GM18511 (cell line): ENCODE data around the gene ATP6V0D1.

ENCODE experiments used
- ATAC-seq: cut with Tn5 transposase; IDR thresholded peaks from one replicate; pipeline ENCODE4 v1.9.1; 2021; ENCODE audit warnings: mild to moderate bottlenecking, moderate library complexity; ENCODE audit not compliant: unreplicated experiment

ATP6V0D1 gene

DNA sequence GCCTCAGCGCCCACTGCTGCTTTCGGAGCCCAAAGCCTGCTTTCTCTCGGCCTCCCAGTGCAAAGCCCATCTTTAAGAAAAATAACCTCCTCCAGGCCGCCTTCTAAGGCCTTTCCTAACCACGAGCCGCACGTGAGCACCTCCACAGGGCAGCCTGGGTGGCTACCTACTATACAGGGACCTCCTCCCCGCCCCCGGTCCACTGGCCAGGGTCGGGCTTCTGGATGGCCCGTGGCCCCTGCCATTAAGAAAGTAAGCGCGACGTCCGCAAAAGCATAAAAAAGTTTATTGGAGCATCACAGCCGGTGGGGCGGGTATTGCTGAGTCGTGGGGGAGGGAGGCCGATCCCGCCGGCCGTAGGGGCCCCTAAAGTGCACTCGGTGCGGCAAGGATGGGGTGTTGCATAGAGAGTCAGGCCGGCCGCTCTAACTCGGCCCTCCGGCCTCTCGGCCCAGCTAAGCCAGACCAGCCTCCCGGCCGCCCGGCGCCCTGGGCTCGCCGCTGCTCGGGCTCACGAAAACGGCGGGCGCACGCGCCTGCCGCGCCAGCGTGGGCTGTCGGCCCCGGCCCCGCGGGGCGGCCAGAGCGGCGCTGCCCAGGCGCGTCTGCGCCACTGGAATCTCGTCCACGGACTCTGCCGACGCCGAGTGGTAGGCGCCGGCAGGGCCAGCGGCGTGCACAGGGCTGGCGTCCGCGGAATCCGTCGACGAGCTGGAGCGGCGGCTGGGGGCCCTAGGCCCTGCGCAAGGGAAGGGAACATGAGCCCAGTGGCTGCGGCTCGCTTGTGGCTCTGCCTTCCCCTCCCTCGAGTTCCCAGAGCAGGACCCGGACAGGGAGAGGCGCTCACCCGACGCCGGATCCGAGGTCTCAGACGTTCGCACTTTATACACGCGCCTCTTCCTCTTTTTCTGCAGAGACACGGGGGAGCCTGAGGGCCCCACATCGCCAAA, 86.5 kb downstream of the ATP6V0D1 start:
- ATAC-seq, result no peak

- no peak for ATAC-seq
Measured at GRCh38 chr16:67393788-67394154, 87.2 kb downstream of the ATP6V0D1 start.

GRCh38 chr16:67393111-67393787, 87.7 kb downstream of the ATP6V0D1 start, which contains the start of gene TPPP3:
Gene TPPP3 (minus strand): TSS chr16:67393498. CDS start chr16:67391111, 2,387 bp downstream.
- no peak for ATAC-seq

GRCh38 chr16:67392301-67393059, 88.5 kb downstream of the ATP6V0D1 start:
- ATAC-seq, result no peak

- no peak for ATAC-seq
Measured at GRCh38 chr16:67391424-67392300, 89.3 kb downstream of the ATP6V0D1 start.

GRCh38 chr16:67390816-67391423, 90.0 kb downstream of the ATP6V0D1 start:
- no peak for ATAC-seq

- no peak for ATAC-seq
Measured at GRCh38 chr16:67389911-67390815, 90.8 kb downstream of the ATP6V0D1 start.

- ATAC-seq, result no peak
Measured at GRCh38 chr16:67388591-67388990, 92.4 kb downstream of the ATP6V0D1 start.

DNA sequence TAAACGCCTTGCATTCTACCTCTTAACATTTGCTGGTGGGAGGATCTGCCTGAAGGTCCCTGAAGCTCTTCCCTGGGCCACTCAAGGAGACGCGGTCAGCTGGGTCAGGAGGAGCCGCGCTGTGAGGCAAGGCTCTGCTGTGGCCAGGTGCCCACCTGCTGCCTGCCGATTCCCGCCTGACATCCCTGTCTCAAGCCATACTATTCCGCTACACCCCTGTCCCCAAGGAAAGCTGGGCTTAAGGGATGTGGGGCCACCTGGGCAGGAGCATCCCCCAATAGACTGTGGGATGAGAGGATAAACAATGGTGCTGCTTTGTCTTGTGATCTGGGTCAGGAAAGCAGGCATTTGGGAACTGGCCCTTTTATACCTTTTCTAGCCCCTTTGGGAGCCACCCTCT, 92.8 kb downstream of the ATP6V0D1 start:
- no peak for ATAC-seq
